ENCODE data around the gene KRT31.
"Not testable (repeated sequence)": the region's sequence is repeated elsewhere in the genome, so short reads cannot be mapped to it uniquely, and the experiment has no call there.

Gene KRT31

DNA sequence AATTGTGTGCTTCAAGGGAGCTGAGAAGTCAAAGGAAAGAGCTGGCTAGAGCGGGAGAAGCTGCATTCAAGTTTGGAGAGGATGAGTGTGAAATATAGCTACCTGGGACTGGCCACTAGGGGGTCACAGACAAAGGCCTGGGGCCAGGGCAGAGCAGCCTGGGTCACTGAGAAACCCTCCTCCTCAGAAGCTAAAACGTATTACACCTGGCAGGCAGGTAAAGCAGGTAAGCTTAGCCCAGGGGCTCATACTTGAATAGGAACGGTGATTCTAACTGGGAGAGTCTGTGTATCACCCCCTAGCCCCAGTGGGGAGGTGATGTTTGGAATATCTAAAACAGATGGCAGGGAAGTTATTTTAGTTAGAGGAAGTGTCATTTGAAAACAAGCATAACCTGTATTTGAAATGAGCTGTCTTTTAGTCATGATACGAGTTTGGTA is 20.2 kb upstream of the KRT31 start:
- no peak for DNase-seq (ENCODE audit: low read depth)

DNA sequence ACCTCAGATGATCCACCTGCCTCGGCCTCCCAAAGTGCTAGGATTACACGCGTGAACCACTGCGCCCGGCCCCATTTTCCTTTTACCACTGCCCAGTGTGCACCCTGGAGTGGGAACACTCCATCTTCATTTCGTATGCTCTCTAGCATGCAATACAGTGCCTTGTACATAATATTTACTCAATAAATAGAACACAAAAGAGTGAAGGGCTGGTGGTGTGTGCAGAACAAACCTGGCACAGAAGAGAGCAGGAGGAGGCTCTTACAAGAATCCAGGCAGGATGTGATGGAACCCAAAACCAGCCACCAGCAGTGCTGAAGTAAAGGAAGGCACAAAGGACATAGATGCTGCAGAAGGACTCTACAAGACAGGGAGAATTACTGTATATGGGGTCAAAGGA is 19.7 kb upstream of the KRT31 start:
- DNase-seq (ENCODE audit: low read depth) = no peak

DNA sequence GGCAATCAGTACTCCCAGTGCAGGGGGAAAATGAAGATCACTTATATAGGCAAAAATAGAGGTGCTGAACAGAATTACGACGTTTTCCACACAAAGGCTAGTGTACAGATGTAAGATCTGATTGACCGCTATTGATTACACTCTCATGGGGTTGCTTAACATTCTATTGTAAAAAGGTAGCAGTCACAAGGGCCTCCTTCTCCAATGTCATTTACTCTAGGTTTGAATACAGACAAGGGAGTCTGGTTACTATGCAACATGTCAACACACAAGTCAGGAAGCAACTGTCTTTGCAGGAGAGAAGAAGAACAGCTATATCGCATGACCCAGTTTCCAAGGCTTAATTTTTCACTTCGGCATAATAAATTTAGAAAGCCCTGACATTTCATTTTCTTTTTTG is 19.1 kb upstream of the KRT31 start:
- no peak for DNase-seq (ENCODE audit: low read depth)

DNA sequence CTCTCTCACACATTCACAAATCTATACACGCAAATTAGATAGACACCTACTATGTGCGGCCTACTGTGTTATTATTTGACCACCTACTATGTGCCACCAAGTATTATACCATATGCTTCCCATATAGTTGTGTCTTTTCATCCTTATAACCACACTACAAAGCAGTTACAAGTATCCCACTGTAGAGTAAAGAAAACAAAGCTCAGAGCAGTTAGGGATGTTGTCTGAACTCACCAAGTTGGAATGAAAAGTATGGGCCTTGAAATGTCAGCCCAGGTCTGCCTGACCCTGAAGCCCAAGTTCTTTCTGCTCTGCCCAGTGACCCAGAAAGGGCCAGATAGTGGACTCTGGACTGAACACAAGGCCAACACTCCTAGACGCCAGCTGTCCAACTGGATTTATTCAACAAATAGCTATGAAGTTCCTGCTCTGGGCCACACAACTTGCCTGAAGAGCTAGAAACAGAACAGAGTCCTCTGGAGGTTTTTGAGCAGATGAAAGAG is 18.5 kb upstream of the KRT31 start:
- DNase-seq (ENCODE audit: low read depth) = no peak

DNA sequence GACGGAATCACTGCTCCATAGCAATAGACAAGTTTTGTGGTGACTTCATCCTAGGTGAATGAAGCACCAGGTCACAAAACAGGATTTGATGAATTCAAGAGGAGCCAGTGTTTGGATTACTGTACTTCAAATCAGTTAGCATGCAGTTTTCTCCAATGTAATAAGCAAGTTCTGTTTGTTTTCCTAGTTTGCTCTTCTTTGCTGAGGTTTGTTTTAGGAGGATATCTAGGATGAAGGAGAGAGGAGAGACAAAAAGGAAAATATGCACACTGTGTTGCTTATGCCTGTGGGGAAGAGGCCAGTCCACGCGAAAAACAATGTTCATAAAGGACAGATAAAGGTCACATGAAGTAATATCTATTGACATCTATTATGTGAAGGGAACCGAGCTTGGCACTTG is 18.0 kb upstream of the KRT31 start:
- no peak for DNase-seq (ENCODE audit: low read depth)

DNA sequence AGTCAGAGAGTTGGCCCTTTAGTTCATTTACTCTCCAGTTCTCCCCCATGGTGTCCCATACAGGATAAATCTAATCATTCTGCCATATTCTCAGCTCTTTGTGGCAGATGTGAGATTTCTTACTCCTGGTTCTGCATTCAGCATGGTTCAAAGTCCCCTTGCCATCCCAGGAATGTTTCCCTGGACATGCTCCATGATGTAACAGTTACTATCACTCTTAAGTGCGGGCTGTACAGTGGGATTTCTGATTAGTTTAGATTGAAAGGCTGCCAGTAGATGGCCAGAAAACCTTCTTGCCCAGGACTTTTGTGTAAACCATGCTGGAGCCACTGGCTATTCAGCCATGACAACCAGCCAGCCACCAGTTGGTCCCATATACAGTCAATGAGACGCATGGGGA is 16.6 kb upstream of the KRT31 start:
- DNase-seq (ENCODE audit: low read depth) = no peak

DNA sequence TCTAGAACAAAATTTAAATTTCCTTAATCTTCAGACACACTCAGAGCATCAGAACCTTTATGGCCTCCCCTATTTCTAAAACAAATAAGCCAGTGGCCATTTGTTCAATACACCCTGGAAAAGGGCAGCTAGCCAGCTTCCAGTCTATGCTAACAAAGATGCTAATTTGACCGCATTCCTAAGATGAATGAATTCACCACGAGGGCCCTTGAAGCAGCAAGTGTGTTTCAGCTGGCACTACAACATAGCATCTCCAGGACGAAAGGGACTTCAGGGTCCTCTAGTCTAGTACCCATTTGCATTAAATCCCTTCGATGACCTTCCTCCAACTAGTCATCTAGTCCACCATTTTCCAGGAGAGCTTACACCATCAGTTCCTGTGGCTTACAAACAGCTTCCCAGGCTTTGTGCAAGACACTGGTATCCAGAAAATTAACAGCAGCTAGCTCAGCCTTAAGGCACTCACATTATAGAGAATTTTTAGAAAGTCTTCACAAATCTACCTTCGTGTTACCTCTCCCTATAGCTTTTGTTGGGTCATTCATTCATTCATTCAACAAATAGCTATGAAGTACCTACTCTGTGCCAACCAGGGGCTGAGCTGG is 16.0 kb upstream of the KRT31 start:
- no peak for DNase-seq (ENCODE audit: low read depth)

DNA sequence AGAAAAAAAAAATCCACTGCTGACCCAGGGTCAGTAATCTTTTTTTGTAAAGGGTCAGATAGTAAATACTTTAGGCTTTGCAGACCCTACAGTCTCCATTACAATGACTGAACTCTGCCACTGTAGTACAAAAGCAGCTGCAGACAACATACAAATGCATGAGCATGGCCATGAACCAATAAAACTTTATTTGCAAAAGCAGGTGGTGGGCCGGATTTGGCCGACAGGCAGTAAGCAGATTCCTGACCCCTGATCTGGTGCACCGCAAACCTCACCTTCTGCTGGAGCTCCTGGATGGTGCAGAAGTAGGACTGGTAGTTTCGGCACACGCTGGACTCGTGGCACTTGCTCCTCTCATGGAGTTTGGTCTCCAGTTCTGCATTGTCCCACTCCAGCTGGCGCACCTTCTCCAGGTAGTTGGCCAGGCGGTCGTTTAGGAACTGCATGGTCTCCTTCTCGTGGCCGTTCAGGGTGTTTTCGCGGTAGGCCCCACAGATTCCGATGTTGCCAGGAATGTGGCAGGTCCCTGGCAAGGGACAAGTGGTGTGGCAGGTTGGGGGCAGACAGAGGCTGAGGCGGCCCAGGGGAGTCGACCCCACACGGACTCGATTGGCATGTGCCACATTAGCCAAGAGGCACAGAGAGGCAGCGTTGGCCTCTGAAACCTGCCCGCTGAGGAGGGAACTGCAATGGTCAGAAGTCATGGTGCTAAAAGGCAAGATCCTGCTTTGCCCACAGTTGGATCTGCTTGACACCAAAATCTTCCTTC is 13.8 kb upstream of the KRT31 start:
- DNase-seq (ENCODE audit: low read depth) = no peak

DNA sequence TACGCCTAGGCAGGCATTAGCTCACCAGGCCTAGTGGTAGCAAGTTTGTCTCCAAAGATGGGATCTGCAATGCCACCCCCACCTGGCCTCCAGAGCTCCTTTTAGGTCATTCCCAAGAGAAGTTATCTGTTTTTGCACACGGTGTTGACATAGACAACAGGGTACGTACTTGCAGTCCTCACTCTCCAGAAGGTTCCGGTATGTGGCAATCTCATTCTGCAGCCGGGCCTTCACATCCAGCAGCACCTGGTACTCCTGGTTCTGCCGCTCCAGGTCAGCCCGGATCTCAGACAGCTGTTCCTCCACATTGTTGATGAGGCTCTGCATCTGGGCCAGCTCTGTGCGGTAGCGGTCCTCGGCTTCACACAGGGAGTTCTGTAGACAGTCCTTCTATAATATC is 9.8 kb upstream of the KRT31 start:
- no peak for DNase-seq (ENCODE audit: low read depth)

DNA sequence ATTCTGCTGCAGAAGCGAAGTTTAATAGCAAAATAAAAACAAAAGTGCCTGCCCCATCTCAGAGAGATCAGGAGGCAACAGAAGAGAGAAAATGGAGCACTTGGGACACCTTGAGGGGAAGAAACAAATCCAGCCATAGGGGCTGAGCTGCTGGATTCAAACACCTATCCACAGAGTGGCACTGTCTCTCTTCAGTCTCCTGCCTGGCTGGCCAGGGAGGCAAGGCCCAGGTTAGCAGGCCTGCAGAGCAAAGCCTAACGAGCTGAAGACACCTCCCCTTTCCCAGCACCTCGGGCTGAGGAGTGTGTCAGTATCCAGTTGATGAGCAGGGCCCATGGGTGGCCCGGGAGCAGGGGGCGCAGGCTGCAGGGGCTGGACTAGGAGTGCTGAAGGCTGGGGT is 8.8 kb upstream of the KRT31 start:
- no peak for DNase-seq (ENCODE audit: low read depth)

DNA sequence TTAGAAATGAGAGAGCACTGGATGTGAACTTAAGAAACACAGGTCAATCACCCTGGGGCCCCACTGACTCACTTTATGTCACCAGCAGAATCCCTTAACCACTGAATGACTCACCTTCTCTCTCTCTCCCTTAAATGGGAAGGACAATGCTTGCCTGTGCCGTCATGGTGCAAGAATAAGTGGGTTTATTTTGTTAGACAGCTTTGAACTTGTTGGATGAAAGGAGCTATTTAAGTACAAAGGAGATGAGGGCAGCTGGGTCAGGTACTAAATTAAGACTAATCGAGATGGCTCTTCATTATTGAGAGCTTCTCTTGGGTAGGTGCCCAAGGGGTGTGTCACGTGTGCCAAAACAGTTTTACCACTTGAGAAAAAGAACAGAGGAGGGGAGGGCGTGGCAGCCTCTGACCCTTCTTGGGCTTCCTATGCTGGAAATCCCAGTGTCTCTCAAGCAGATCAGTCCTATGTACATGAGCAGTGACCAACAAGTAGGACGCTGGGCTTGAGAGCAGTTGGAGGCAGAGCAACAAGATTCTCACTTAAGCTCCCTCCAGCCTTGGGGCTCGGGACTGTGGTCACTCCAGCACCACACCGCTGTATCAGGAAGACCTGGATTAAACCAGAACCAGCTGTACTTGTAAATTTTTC is 6.7 kb upstream of the KRT31 start:
- DNase-seq (ENCODE audit: low read depth) = peak; percentile 47

DNA sequence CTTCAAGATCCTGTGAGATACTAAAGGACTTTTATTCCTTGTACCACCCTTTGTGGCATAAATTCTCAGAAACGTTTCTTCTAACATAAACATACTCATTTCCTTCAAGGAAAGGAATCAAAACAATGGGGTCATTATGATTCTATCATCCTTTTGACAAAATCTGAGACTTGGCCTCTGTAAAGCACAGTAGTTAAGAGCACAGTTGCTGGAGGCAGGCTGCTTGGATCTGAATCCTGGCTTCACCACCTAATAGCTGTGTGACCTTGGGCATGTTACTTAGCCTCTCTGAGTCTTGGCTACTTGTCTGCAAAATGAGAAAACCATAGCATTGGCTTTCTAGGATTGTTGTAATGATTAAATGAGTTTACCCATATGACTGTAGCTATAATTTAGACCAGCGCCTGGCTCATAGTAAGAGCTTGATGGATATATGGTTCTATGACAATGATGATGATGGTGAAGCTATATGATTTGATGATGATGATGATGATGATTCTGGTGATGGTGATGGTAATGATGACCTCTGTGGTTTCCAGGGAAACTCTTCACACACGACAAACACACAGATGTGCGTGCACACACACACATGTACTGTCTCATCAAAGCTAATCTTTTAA is 6.1 kb upstream of the KRT31 start:
- no peak for DNase-seq (ENCODE audit: low read depth)

DNA sequence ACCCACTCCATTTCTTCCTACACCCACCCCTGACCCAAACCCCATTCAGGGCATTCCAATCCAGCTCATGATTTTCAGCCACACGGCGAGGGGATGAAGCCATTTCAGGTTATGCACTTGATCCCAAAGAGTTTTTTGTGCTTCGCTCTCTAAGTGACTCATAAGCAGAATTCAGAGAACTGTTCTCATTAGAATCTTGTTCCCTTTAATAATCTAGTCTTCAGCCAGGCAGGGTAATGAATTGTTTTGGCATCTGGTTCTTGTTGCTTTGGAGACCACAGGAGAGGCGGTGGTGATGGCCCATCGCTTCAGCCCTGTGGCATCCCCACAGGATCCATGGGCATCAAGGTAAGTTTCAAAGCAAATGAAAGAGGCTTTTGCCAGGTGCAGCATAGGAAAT is 4.8 kb upstream of the KRT31 start:
- DNase-seq (ENCODE audit: low read depth) = no peak

DNA sequence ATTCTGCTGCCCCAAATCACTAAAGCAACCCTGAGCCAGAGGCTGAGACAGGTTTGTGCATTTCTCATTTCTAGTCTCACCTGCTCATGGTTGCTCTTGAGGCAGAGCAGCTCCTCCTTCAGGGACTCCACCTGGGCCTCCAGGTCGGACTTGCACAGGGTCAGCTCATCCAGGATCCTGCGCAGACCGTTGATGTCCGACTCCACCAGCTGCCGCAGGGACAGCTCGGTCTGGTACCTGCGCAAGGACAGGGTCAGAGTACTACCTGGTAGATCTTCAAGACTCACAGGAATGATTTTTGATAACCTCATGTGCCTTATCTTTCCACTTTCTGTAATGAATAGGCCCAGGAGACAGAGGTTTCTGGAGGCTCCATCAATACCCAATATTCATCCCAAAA is 1.1 kb downstream of the KRT31 start:
- DNase-seq (ENCODE audit: low read depth) = no peak

DNA sequence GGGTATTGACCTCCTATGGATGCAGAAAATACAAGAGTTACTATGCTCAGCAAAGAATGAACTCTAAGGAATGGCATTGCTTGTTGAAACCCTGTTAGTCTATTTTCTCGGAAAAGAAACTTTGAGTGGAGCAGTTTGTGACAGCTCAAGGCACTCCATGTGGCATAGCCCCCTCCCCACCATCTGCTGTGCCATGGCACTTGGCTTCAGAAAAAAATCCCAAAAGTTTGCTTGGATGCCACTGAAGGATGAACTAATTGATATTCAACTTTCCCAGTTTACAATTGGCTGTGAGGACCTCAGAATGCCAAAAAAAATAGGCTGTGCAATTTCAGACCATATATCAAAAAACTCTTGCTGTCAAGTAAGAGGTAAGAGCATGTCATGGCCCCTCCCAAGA is 1.8 kb downstream of the KRT31 start:
- DNase-seq (ENCODE audit: low read depth) = no peak

DNA sequence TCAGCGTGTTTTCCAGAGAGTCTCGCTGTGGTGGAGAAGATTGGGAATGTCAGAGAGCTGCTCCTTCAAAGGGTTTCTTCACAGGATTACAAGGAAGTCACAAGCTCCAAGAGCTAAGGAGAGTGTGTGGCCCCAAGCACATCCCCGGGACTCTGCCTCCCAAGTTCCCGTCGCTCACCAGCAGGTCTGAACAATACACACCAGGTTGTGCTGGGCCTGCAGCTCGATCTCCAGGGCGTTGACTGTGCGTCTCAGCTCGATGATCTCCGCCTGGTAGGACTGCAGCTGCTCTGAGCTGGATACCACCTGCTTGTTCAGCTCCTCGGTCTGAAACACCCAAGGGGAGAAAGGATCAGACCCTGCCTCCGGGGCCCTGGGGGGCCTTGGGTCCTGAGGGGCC is 2.4 kb downstream of the KRT31 start:
- not testable (repeated sequence) for DNase-seq (ENCODE audit: low read depth)

DNA sequence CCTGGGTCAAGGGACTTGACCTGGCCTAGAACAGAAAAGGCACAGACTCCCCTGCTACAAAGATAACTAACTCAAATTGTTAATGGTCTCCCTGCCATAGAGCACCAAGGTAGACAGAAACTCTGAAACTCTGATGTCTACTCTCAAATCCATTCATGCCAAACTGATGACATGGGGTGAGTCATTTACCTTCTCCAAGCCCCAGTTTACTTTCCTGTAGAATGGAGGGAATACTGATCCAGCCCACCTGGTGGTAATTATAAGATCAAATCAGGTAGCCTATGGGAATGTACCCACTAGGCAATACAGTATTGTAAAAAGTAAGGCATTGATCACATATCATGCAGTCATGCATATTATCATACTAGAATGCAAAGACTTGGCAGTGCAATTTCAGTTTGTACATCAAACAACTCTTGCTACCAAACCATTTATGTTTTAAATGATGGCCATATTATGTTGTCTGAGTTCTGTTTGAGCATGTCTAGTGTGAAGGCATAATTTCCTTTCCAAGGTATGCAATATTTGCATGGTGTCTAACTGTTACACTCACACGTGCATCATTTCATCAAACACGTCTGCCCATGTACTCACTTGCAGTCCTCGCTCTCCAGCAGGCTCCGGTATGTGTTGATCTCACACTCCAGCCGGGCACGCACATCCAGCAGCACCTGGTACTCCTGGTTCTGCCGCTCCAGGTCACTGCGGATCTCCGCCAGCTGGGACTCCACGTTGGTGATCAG is 3.0 kb downstream of the KRT31 start:
- DNase-seq (ENCODE audit: low read depth) = no peak

DNA sequence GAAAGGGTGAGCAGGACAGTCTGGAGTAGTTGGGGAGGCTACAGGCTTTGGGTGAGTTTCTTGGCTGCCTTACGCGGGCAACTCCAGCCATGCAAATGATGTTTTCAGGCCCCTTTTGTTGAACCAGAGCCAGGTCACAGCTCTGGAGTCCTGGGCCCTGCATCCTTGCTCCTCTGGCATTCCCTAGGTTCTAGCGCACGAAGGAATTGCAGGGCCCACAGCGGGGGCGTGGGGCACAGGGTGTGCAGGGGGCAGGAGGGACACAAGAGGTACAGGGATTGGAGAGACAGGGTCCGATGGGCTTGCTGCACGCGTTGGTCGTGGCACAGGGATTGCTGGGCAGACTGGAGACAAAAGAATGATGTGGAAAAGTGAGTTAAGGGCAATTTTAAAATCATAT is 3.6 kb downstream of the KRT31 start:
- no peak for DNase-seq (ENCODE audit: low read depth)

DNA sequence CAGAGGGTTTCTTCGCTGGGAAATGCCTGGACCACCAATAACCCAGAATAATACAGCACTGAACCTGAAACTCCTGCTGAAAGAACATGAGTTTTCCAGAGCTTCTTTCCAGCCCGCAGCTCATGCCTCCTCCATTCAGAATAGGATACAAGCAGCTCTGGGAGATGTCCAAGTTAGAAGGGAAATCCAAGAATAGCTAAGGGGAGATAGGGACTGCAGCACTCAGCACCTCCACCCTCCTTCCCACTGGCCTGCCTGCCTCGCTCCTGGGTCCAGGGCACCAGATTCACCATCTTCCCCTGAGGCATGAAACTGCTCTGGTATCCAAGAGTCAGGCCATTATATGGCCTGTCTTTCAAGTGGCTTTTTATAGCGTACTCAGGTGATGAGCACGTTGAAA is 4.1 kb downstream of the KRT31 start:
- DNase-seq (ENCODE audit: low read depth) = no peak

DNA sequence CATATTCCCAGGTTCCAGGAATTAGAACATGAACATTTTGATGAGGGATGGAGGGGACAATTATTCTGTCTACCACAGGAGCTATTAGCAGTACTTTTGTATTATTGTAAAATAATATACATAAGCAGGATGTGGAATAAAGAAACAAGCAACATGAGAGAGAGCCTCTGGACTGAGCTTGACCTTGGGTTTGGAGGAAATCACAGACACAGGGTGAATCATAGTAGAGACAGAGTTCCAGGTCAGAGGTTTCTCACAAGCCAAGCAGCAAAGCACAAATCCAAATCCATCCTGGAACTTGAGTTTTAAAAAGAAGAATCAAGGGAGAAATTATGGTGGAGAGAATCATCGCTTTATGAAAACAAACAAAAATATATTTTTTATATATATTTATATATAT is 5.1 kb downstream of the KRT31 start:
- no peak for DNase-seq (ENCODE audit: low read depth)

DNA sequence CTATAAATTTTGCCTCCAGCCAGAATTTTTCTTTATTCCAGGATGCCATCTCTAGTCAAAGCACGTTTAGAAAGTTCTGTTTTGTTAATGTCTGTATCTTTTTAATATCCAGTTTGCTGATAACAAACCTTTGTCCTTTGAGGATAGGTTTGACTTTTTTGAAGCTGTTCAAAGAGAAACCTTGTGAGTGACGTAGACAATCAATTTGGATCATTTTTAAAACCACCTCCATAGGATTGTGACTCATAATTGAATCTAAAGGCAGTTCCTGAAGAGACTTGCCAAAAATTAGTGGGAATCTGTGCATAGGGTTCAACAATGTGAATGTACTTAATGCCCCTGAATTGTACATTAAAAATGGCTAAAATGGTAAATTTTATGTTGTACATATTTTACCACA is 5.9 kb downstream of the KRT31 start:
- no peak for DNase-seq (ENCODE audit: low read depth)

DNA sequence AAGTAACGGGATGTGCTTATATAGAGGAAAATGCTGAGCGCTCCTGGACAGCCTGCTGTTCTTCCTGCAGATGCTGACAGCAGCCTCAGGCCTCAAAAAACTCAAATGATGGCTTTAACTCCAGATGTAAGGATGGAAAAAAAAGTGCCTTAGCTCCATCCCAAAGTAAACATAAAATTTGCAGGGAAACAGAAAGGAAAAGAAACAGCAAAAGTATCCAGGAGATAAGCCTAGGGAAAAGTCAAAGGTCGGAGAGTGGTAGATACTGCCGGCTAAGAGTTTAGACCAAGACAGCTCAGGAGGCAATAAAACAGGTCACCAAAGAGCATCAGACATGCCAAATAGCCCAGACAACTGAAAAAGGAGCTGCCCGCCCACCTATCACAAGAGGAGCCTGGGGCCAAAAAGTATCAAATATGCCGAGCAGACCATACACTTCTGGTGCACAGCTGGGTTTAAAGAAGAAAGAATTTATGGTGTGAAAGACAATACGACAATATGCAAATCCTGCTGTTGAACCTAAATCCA is 6.9 kb downstream of the KRT31 start:
- no peak for DNase-seq (ENCODE audit: low read depth)
